Small intestine (tissue), 7 donors: Measurements from ENCODE around the gene ZNF580. TPM values are rescaled to one million over a fixed set of nuclear protein-coding genes. Genes with fewer than 3 reads are reported as not detected.

Experiments
- DNase-seq, 2 donors: peaks; one replicate each; pipeline versions ENCODE4 v3.0.0 to v3.0.0-alpha.2; 2013
- FAIRE-seq: peaks from 2 replicates; lab custom pipeline; 2012; peaks lifted over from hg19 to GRCh38; lab: Jason Lieb, UNC
- H3K27ac ChIP-seq, 3 donors: one replicate each; pipeline ENCODE4 v1.5.1; 2013; ENCODE audit warnings: low read length in 2 of 3, mild to moderate bottlenecking in 2 of 3, control low read depth in 1 of 3, inconsistent platforms in 1 of 3, low read depth in 1 of 3, moderate library complexity in 1 of 3
- H3K27me3 ChIP-seq, 3 donors: one replicate each; pipeline ENCODE4 v1.6.1; 2013; ENCODE audit warnings: low read length in 3 of 3, inconsistent platforms in 1 of 3; ENCODE audit not compliant: control insufficient read depth in 3 of 3, insufficient read depth in 3 of 3
- H3K36me3 ChIP-seq, 3 donors: one replicate each; pipeline ENCODE4 v1.6.1; 2013; ENCODE audit warnings: low read length in 3 of 3, inconsistent platforms in 1 of 3, low read depth in 1 of 3, mild to moderate bottlenecking in 1 of 3, moderate library complexity in 1 of 3; ENCODE audit not compliant: control insufficient read depth in 3 of 3, insufficient read depth in 2 of 3
- H3K4me1 ChIP-seq, 3 donors: one replicate each; pipeline ENCODE4 v1.6.1; 2013; ENCODE audit warnings: low read length in 2 of 3, inconsistent platforms in 1 of 3, low read depth in 1 of 3, mild to moderate bottlenecking in 1 of 3, moderate library complexity in 1 of 3; ENCODE audit not compliant: control insufficient read depth in 3 of 3, insufficient read depth in 2 of 3
- H3K4me3 ChIP-seq, 3 donors: one replicate each; pipeline ENCODE4 v1.5.1; 2013; ENCODE audit warnings: low read length in 3 of 3, control low read depth in 1 of 3, inconsistent platforms in 1 of 3, low read depth in 1 of 3, mild to moderate bottlenecking in 1 of 3, moderate library complexity in 1 of 3
- H3K9me3 ChIP-seq, 2 donors: one replicate each; pipeline ENCODE4 v1.6.1; 2013; ENCODE audit warnings: low read depth in 1 of 2, low read length in 1 of 2; ENCODE audit not compliant: control insufficient read depth in 2 of 2, insufficient read depth in 1 of 2
- WGBS, 3 donors: extraction: QIAGEN DNeasy Blood & Tissue Kit; methylation state at CpG; one replicate each; pipeline ENCODE4 v1.1.7; 2013; 5-methylcytosine and 5-hydroxymethylcytosine counted together
- polyA plus RNA-seq, 4 donors: library from polyadenylated mRNA; stranded (reverse) in 3 of 4; unstranded in 1 of 4; fragments of 200-250 nt in 3 of 4; fragments of 120-200 nt in 1 of 4; gene quantifications; one replicate each; pipeline versions ENCODE4 v1.2.1 to v1.2.3, GENCODE V29; 2013
- donor health status: healthy with polysubstance abuse.
- donor health status: control.
- donor health status: control.
- donor health status: Bipolar disorder and iron deficiency.
- donor health status: healthy.

ZNF580 gene
- polyA plus RNA-seq, 4 donors, result 8.3 to 28.5 (median 16.6) TPM

- no peaks in the 10 kb centered on the region for H3K27me3 ChIP-seq
- WGBS, 3 donors, result 94 to 98% (median 97%) methylated on average over 17 to 19 of the region's 19 CpGs
- no peak overlapping the region for H3K27ac ChIP-seq
- H3K4me1 ChIP-seq, result peaks cover 0 to 26% (median 0%) of the 10 kb centered on the region in 3 donors
- H3K36me3 ChIP-seq, result peaks cover 34 to 97% (median 51%) of the 10 kb centered on the region in 3 donors
- H3K4me3 ChIP-seq, result no peak overlapping the region
- H3K9me3 ChIP-seq, result no peaks in the 10 kb centered on the region
- FAIRE-seq (no peak), DNase-seq (no peak)
Observed at GRCh38 chr19:55692681-55693081, 51.9 kb downstream of the ZNF580 start.

Other genes with a start within 250 kb of the ZNF580 start
- 10 to 100 TPM in 2 of 4 donors, 1 to 10 TPM in 2; 7.2 to 30.1 (median 16.4) TPM for gene UBE2S, start 233.2 kb upstream of the ZNF580 start, polyA plus RNA-seq
- gene SHISA7, start 197.7 kb upstream of the ZNF580 start, polyA plus RNA-seq, result under 1 TPM in 2 of 4 donors, not detected in 2; 0.12 to 0.21 TPM
- 100 to 1,000 TPM in 1 of 4 donors, 10 to 100 TPM in 3; 28.8 to 164 (median 78.4) TPM for gene ISOC2, start 179.4 kb upstream of the ZNF580 start, polyA plus RNA-seq
- not detected for gene C19orf85, start 176.3 kb upstream of the ZNF580 start, polyA plus RNA-seq
- gene ZNF628, start 164.4 kb upstream of the ZNF580 start, polyA plus RNA-seq, result 1 to 10 TPM; 1.1 to 7.0 (median 5.0) TPM
- 10 to 100 TPM in 1 of 4 donors, 1 to 10 TPM in 3; 5.8 to 10.2 (median 7.8) TPM for gene NAT14, start 155.8 kb upstream of the ZNF580 start, polyA plus RNA-seq
- 1 to 10 TPM in 1 of 4 donors, under 1 TPM in 2, not detected in 1; 0.49 to 2.2 (median 0.54) TPM for gene SSC5D, start 152.6 kb upstream of the ZNF580 start, polyA plus RNA-seq
- gene SBK2, start 103.9 kb upstream of the ZNF580 start, polyA plus RNA-seq, result under 1 TPM in 1 of 4 donors, not detected in 3; 0.06 TPM
- under 1 TPM in 2 of 4 donors, not detected in 2; 0.18 to 0.39 TPM for gene SBK3, start 95.5 kb upstream of the ZNF580 start, polyA plus RNA-seq
- 10 to 100 TPM in 1 of 4 donors, 1 to 10 TPM in 3; 2.2 to 12.7 (median 4.8) TPM for gene ZNF579, start 60.2 kb upstream of the ZNF580 start, polyA plus RNA-seq
- 10 to 100 TPM in 1 of 4 donors, 1 to 10 TPM in 3; 7.2 to 13.0 (median 7.4) TPM for gene FIZ1, start 41.5 kb upstream of the ZNF580 start, polyA plus RNA-seq
- 10 to 100 TPM; 23.2 to 63.5 (median 45.7) TPM for gene ZNF524, start 40.7 kb upstream of the ZNF580 start, polyA plus RNA-seq
- 10 to 100 TPM in 1 of 4 donors, 1 to 10 TPM in 3; 4.0 to 10.3 (median 5.5) TPM for gene ZNF865, start 35.4 kb upstream of the ZNF580 start, polyA plus RNA-seq
- 10 to 100 TPM in 3 of 4 donors, 1 to 10 TPM in 1; 9.5 to 16.3 (median 11.0) TPM for gene ZNF784, start 16.4 kb upstream of the ZNF580 start, polyA plus RNA-seq
- gene ZNF581, start 2.6 kb downstream of the ZNF580 start, polyA plus RNA-seq, result 10 to 100 TPM; 15.9 to 29.2 (median 23.3) TPM
- gene CCDC106, start 7.2 kb downstream of the ZNF580 start, polyA plus RNA-seq, result 10 to 100 TPM in 1 of 4 donors, 1 to 10 TPM in 3; 2.5 to 12.1 (median 5.6) TPM
- 100 to 1,000 TPM in 2 of 4 donors, 10 to 100 TPM in 2; 74.0 to 161 (median 115) TPM for gene U2AF2, start 14.0 kb downstream of the ZNF580 start, polyA plus RNA-seq
- gene EPN1, start 34.2 kb downstream of the ZNF580 start, polyA plus RNA-seq, result 100 to 1,000 TPM; 149 to 193 (median 168) TPM
- under 1 TPM in 2 of 4 donors, not detected in 2; 0.01 TPM for gene NLRP9, start 97.4 kb downstream of the ZNF580 start, polyA plus RNA-seq
- under 1 TPM in 2 of 4 donors, not detected in 2; 0.04 to 0.25 TPM for gene RFPL4A, start 118.1 kb downstream of the ZNF580 start, polyA plus RNA-seq
- gene RFPL4AL1, start 128.1 kb downstream of the ZNF580 start, polyA plus RNA-seq, result not detected
- under 1 TPM in 2 of 4 donors, not detected in 2; 0.07 to 0.10 TPM for gene NLRP11, start 191.0 kb downstream of the ZNF580 start, polyA plus RNA-seq
- under 1 TPM in 1 of 4 donors, not detected in 3; 0.09 TPM for gene NLRP4, start 195.5 kb downstream of the ZNF580 start, polyA plus RNA-seq